RWPE1 (cell line): Measurements from ENCODE around the gene RAB36.

Experiments used
- CTCF ChIA-PET: fragments of 350-600 bp; sonication (Branson Sonifier 250); formaldehyde crosslinking; extraction: SDS; loops from one replicate; lab custom pipeline; 2021; lab: Yijun Ruan, JAX
- POLR2A ChIA-PET: fragments of 400-600 bp; formaldehyde crosslinking; extraction: SDS; loops from one replicate; lab custom pipeline; 2020; ENCODE audit warnings: antibody characterized with exemption; ENCODE audit not compliant: low non-redundant PET; lab: Yijun Ruan, JAX
- DNase-seq: peaks from one replicate; pipeline ENCODE4 v3.0.0; 2012; ENCODE audit warnings: low spot score
- H3K27ac ChIP-seq: fragments of 450-650 bp; 2 replicates; pipeline ENCODE4 v1.5.1; 2017
- CTCF ChIP-seq: fragments of 450-650 bp; conservative IDR thresholded peaks from 2 replicates; pipeline ENCODE4 v1.5.1; 2017; ENCODE audit warnings: low read depth, mild to moderate bottlenecking

The RAB36 gene

GRCh38 chr22:23155831-23156230, 10.6 kb downstream of the RAB36 start:
- POLR2A ChIA-PET = no interaction called here
- no peak overlapping the region for H3K27ac ChIP-seq
- no peak for DNase-seq
- no peak for TF ChIP-seq CTCF
- CTCF ChIA-PET = interaction anchor here (0.9 kb wide), 1 partner anchor 16 kb away, joined by 6 read pairs; no protein-coding TSS in a partner anchor

- TF ChIP-seq CTCF = no peak
- DNase-seq = no peak
- H3K27ac ChIP-seq = no peak overlapping the region
- POLR2A ChIA-PET = no interaction called here
- CTCF ChIA-PET = interaction anchor here (0.6 to 0.9 kb wide), 2 partner anchors 17 to 128 kb away, joined by 3 to 6 read pairs; no protein-coding TSS in a partner anchor
Observed at GRCh38 chr22:23156286-23156685, 11.0 kb downstream of the RAB36 start.

- no peak for DNase-seq
- CTCF ChIA-PET = interaction anchor here (0.5 kb wide), 1 partner anchor 133 kb away, joined by 3 read pairs; no protein-coding TSS in a partner anchor
- no peak for TF ChIP-seq CTCF
- no peak overlapping the region for H3K27ac ChIP-seq
- POLR2A ChIA-PET = no interaction called here
Observed at GRCh38 chr22:23157560-23158515, 12.6 kb downstream of the RAB36 start.

GRCh38 chr22:23158516-23159290, 13.4 kb downstream of the RAB36 start:
- ChIA-PET POLR2A (no interaction called here), CTCF (no interaction called here)
- no peak for TF ChIP-seq CTCF
- H3K27ac ChIP-seq = no peak overlapping the region
- DNase-seq = no peak

GRCh38 chr22:23159291-23159630, 14.0 kb downstream of the RAB36 start:
- no peak overlapping the region for H3K27ac ChIP-seq
- ChIA-PET CTCF (no interaction called here), POLR2A (no interaction called here)
- DNase-seq = no peak
- no peak for TF ChIP-seq CTCF

- CTCF ChIA-PET = no interaction called here
- DNase-seq = no peak
Observed at GRCh38 chr22:23161029-23161428, 15.8 kb downstream of the RAB36 start.

More at GRCh38 chr22:23161029-23161428, 15.8 kb downstream of the RAB36 start:
- no peak overlapping the region for H3K27ac ChIP-seq
- POLR2A ChIA-PET = no interaction called here
- TF ChIP-seq CTCF = no peak
